Stimulated activated CD8-positive, alpha-beta memory T cell treated with anti-CD3 and anti-CD28 coated beads, Interleukin-15, amount 100 ng/mL, for 48 hours (primary cell): ENCODE data around the gene ASAP2.

Experiments
- DNase-seq, 2 donors: peaks; one replicate each; pipeline ENCODE4 v3.0.0-alpha.2; 2020; ENCODE audit warnings: low read depth in 2 of 2

Gene ASAP2

DNA sequence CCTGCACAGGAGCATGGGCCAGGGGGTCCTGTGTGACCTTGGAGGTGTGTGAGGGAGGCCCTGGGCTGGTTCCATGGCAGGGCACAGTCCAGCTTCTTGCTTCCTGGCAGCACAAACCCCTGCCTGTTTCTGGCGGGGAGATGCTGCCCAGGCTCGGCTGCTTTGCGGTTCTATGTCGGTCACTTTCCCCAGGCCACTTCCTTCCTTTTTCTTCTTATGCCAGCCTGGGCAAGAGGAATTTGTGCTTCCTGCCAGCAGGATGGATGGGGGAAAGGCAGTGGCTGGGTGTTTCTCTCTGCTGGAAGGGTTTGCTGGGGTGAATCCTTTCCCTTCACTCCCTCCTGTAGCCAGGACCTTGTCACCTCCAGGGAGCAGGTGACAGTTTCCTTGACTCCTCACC, 24.3 kb downstream of the ASAP2 start:
- DNase-seq, result no peak

DNA sequence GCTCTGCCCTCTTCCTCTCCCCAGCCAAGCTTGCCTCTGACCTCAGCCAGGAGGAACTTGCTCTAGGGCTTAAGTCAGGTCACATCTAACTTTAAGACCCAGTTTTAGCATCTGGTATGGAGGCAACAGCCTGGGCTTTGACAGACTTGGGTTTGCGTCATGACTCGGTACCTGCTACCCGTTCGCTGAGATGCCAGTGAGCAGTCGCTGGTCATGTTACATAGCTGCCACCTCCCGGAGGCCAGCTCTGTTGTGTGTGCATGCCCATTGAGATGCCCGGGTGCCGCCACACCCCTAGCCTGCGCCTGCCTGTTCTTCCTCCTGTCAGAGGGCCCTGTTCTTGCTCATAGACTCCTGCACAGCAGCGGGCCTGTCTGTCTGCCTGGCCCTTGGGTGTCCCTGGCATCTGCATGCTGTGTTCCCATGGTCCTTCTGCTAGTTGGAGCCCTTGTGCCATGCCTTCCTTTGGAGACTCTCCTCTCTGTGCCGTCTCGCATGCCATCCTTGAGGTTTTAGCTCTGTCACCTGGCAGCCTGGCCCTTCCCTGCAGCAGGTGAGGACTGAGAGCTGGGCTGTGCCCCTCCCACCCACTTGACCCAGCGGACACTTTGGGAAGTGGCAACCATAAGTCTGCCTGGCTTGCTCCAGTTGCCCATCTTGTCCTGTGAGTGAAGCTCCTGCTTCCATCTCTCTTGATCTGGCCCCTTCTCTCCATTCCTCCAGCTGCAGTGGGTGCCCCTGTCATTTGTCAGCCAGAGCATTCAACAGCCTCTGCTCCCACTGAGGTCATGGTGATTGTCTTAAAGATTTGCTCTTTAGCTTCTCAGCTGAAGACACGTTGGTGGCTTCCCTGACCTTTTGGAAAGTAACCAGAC, 24.9 kb downstream of the ASAP2 start:
- no peak for DNase-seq

DNA sequence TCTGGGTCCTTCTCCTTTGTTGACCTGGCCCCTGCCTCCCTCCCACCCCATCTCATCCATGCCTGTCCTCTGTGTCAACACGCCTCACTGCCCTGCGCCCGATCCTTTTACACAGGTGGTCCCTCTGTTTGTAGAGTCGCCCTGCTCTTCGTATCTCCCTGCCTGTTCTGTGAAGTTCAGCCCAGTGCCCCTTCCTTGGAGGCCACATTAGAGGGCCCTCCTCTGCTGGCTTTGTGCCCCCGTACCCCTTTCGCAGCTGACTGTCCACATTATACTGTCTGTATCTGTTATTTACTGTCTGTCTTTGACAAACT, 25.5 kb downstream of the ASAP2 start:
- DNase-seq, result no peak

DNA sequence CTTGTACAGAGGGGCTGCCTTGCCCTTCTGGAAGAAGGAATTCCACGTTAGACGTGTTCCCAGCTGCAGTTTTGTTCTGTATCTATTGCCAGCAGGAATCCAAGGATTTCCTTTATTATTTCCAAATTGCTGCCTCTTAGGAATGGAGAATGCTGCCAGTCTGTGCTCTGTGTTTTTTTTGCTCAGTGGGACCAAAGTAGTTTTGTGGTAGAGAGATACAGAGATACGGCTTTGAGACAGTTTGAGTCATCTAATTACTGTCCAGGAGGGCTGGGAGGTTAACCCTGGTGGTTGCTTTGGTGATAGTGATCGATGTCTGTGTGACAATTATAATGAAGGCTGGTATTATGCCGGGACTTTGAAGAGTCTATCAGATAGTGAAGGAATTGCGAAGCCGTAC, 26.3 kb downstream of the ASAP2 start:
- DNase-seq, result no peak

DNA sequence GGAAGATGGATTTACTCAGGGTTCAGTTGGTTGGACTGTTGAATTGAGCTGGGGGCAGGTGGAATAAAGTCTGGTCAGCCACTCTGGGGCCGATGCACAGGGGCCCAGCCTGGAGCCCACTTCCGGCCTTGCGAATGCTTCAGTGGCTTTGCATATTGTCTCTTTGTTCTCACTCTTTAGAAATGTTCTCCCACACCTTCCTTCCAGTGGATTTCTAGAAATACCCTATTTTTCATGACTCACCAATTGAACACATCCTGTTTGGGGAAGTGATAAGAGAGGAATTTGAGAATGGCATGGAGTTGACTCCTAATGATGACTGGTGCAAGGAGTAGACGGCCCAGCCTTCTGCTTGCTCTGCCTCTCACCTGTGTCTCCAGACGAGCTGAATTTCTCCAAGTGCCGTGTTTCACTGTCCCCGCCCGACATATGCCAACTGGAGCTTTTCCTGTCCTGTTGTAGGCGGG, 28.1 kb downstream of the ASAP2 start:
- no peak for DNase-seq

DNA sequence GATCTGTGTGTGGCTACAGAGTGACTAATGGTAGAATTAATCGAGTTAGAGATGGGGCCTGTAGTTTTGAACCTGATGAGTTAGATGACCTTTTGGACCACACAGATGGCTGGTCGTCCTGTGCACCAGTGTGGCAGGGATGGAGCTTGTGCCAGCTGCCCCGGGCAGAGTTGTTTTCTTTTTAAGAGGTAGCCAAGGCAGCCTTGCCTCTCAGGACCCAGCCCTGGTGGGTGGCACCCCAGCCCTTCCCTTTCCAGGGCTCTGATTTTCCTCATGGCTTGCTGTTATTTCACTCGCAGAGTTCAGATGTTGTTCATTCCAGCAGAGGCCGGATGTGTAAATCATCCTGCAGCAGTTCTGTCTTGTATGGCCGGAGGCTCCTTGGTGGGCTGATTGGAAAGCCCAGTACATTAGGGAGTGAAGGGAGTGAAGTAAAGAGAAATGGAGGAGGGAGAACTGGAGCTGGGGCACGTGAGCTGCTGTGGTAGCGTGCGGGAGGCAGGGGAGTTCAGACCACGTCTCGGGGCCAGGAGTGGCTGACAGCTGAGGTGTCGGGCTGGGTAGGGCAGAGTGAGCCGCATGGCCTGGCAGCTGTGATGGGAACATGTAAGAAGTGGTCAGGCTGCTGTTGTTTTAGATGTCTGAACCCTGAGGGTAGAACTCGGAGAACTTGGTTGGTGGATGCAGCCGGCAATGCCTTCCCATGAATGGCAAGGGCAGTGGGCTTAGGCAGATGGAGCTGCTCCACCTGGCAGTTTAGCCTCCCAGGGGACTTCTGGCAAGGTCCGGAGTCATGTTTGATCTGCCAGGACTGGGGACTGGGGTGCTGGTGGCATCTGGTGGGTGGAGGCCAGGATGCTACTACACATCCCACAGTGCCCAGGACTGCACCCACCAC, 28.8 kb downstream of the ASAP2 start:
- DNase-seq, result no peak

DNA sequence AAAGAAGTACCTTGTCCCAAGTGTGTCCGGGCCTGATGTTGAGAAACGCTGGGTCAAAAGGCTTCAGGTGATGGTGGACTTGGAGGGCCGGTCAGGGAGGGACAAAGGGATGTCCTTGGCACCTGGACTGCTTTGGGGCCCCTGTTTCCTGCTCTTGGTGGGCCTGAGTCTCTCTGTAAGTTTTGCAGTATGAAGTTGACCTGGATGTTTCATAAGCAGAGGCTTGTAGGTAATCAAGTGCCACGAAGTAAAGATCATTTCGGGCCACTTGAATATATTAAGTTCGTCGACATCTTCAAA, 29.4 kb downstream of the ASAP2 start:
- no peak for DNase-seq

DNA sequence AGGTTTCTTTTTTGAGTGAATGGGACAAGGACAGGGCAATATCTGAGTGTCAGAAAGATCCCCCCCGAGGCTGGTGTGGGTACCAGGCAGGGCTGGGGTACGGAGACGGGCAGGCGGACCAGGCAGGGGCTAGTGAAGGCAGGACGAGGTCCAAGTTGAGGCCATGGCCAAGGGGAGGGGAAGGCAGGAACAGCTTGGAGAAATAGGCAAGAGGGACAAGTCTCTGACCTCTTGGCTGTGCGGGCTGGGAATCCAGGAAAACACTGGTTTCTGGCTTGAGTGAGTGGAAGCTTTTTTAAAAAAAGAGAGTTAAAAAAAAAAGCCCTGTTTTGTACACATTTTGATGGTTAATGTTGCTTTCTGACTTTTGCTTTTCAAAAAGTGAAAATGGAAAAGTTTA, 30.3 kb downstream of the ASAP2 start:
- no peak for DNase-seq

DNA sequence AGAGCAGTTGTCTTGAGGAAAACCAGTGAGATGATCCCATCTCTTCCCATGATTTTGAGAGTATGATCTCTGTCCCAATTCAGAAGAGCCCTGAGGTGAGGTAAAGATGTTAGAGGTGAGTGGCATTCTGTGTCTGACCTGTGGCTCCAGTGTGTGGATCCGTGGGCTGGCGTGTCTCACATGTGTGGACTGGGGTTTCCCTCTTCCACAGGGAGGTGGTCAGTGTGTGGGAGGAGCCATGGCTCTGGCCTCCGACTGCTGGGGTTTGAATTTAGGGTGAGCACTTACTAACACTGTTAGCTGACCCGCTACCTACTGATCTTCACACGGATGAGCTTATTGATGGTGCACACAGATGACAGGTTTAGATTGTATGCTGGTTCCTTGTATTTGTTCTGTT, 31.2 kb downstream of the ASAP2 start:
- no peak for DNase-seq

DNA sequence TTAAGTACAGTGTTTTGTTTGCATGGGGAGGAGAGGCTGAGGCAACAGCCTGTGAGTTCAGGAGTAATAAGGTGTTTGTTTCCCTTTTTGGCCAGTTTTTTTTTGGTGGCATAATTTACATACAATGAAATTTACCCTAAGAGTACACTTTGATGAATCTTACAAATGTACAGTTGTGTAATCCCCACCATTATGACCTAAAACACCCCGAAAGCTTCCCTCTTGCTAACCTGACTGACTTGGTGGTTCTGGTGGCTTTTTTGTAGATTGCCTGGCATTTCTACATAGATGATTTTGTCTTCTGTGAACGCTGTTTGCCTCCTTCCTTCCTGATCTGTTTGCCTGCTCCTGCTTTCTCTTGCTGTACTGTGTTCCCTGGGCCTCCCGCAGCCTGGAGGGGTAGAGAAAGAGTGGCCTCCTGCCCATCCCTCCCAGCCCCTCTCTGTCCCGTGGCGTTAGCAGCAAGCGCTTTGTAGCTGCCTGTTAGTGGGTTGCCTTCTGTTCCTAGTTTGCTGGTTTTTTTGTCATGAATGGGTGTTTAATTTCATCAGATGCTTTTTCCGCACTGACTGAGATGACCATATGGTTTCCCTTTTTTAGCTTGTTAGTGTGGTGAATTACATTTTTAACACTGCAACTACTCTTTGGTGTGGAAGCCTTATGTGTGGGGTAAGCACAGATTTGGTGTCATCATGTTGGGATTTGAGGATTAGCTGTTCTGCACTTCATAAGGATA, 32.1 kb downstream of the ASAP2 start:
- no peak for DNase-seq

DNA sequence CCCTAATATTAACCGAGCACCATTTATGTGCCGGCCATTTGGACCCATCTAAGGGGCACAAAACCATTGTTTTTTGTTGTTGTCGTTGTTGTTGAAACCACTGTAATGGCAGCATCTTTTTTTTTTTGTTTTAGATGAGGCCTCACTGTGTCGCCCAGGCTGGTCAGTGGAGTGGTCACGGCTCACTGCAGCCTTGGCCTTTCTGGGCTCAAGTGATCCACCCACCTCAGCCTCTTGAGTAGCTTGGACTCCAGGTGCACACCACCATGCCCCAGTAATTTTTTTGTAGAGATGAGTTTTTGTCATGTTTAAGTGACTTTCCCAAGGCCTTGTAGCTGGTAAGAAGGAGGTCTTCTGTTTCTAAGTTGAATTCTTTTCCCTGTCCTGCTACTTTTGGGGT, 33.0 kb downstream of the ASAP2 start:
- DNase-seq, result no peak

DNA sequence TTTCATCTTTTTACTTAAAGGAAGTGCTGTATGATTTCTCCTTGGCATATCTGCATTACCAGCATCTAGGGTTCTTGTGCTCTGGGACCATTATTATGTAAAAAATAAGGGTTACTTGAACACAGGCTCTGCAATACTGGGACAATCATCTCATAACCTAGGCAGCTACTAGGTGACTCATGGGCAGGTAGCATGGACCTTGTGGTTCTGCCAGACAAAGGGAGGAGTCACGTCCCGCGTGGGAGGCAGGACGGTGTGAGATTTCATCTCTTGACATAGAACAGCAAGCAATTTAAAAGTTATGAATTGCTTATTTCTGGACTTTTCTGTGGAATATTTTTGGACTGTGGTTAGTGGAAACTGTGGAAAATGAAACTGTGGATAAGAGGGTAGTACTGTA, 34.1 kb downstream of the ASAP2 start:
- DNase-seq, result no peak

DNA sequence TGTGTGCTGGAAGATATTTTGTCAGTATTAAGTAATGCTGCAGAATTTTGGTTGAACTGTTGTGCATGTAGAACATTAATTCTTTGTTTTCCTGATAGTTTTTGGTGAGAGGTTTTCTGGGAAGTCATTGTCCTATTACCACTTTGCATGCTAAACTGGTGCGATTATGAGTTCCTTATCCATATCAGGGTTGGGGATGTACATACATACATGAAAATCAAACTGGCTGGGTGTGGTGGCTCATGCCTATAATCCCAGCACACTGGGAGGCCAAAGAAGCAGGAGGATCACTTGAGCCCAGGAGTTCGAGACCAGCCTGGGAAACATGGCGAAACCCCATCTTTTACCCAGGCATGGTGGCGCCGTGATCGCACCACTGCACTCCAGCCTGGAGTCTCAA, 34.6 kb downstream of the ASAP2 start:
- DNase-seq, result no peak

DNA sequence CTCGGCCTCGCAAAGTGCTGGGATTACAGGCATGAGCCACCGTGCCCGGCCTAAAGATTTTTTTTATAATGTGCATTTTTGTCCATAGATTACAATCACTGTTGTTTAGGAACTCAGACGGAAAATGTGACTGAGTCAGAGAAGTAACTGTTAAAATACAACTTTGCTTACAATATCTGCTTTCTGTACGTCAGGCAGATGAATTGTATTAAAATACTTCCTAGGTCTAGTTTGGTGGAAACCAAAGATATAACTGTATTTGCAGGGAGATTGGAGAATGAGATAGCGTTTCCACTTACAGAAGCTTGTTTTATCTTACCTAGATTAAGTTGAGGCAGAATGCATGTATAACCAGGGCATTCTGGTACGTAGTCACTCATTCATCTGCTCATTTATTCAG, 36.7 kb downstream of the ASAP2 start:
- DNase-seq, result no peak

DNA sequence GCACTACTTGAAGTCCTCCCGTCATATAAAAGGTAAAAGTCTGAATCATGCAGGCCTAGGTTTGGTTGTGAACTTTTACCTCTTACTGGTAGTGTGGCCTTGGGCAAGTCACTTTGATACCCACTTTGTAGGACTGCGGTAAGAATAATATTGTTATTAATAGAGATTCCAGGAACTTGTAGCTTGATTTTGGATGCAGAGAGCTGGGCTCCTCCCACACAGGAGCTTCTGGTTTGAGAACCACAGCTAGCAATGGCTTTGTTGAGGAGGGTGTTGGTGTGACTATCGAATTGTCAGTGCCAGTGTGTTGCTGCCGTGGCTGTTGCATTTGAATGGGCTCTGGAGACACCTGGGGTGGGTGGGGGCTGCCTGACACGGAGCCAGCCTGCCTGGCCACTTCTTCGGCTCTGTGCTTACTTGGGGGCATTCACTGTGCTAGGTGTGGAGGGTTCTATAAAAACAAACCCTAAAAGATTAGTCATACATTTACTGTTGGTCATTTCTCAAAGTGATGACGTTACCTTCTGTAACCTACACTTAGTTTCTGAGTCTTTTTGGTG, 38.5 kb downstream of the ASAP2 start:
- DNase-seq, result no peak

DNA sequence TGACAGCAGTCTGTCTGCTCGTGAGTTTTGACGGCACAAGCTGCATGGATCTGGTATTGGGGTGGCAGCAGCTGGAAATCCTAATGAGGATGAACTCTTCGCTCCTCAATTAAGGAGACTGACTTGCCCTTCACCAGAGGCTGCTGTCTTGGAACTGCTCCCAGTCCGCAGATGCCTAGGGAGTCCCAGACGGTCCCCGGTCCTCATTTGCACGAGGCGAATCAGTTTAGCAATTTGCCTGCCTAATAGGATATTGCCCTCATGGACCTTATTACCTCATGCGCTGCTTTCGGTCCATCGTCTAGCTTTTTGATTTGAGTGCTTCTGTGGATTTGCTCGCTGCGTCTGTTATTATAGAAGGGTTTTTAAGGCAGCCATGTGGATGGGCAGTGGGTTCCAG, 40.6 kb downstream of the ASAP2 start:
- no peak for DNase-seq

DNA sequence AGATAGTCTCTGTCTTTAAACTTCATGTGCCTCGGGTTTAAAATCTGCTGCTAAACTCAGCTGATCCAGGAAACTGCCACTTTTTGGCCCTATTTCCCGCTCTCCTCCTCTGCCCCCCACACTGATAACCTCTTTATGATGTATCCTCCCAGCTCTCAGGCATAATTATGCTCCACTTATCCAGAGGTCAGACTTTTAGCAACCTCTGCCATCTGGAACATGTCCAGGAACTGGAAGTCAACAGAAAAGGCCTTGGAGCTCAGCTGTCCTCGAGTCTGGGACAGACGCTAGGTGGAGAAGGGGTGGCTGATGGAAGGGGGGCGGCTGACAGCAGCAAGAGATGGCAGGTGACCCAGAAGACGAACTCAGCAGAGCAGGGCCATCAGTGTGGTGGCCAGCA, 41.2 kb downstream of the ASAP2 start:
- no peak for DNase-seq

DNA sequence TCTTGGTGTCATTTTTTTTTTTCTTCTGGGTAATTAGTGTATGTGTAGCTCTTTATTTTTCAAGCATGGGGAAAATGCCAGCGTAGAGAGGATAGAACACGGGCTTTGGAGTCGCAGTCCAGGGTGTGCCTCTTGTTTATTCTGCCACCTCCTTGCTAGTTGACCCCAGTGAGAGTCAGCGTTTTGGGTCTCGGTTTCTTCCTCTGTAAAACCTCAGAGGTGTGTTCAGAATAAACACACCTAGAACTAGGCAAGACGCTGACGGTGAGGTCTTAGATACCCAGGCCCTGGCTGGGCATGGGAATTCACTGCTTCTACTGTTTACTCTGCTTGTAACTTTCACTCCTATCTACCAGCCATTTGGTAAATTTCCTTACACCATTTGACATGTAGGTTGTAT, 41.8 kb downstream of the ASAP2 start:
- no peak for DNase-seq

DNA sequence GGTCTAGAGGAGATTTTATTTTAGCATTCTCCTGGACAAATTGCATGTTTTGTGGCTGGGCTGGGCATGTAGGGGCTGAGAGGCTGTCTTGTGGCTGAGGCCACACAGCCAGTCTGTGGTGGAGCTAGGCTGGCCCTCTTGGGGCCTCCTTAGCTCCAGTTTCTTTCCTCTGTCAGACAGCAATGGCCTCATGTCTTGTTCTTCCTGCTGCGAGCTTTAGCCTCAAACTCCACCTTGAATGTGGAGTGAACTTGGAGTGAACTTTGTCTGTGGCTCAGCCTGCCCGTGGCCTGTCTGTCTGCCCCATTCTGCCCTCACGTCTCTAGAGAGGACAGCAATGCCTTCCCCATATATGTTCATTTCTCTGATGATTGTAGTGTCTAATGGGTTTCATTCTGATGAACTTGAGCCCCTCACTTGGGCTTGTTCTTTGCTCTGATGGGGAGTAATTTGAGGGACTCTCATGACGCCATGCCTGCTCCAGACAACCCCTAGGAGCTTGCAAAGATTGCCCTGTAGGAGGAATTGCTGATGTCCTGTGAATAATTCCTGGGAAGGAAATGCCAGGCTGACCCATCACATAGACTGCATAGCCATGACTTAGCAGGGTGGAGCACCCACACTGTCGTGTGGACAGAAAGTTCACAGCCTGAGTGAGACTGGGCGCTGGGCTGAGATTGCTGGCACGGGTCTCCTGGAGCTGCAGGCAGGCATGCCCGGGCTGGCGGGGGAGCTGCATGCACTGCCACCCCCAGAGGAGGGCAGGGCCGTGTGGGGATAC, 42.6 kb downstream of the ASAP2 start:
- no peak for DNase-seq

DNA sequence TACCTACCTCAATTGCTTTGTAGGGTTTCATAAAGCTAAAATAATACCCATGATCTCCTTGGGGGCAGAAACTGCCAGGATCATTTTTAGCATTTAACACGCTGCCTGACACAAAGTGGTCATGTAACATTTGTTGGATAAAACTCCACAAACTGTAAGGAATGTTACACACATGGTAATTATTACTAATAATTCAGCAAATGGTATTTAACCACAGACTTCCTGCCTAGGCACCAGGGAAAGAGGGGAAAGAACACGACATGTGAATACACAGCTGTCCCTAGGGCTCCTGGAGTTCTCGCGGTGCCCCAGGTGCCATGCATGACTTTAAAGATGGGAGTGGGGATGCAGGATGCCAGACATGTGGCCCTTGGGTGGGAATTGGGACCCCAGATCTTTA, 43.5 kb downstream of the ASAP2 start:
- no peak for DNase-seq

DNA sequence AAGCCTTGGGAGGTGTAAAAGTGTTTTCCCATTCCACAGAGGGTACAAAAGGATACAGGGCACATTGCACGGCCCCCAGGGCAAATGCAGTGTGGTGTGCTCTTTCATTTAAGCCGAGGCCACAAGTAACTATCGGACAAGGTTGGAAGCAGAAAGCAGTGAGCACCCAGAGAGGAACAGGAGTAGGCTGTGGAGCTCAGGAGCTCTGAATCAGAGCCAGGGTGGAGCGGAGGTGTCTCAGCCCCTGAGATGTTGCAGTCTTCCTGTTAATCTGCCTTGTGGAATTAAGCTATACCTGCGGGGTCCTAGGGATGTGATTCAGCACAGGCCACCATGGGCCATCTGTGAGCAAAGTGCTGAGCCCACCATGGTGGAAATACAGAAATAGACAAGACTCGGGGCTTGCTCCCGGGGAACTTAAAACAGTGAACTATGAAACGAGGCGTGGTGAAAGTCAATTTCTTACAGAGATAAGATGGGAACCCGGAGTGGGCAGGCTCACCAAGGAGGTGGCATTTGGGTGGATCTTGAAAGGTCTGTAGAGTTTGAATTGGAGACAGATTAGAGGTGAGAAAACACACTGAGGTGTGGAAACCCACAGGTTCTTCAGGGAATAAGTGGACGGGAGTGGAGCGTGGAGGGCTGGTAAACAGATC, 44.0 kb downstream of the ASAP2 start:
- no peak for DNase-seq
